Progenitor cell of endocrine pancreas (in vitro differentiated cells): ENCODE results near the gene CHTF18. TPM values are rescaled to one million over a fixed set of nuclear protein-coding genes. Genes with fewer than 3 reads are reported as not detected.

ENCODE experiments used
- DNase-seq: peaks from one replicate; pipeline ENCODE4 v3.0.0; 2021; ENCODE audit warnings: low spot score; ENCODE audit not compliant: unreplicated experiment
- H3K27ac Mint-ChIP-seq: 2 replicates; pipeline ENCODE4 v1.8.0; 2021; ENCODE audit warnings: mild to moderate bottlenecking, moderate library complexity, mixed read lengths
- H3K27me3 Mint-ChIP-seq: 2 replicates; pipeline ENCODE4 v1.8.0; 2021; ENCODE audit warnings: mixed read lengths
- H3K36me3 Mint-ChIP-seq: 2 replicates; pipeline ENCODE4 v1.8.0; 2022; ENCODE audit warnings: mixed read lengths; ENCODE audit not compliant: insufficient read depth
- H3K4me1 Mint-ChIP-seq: 2 replicates; pipeline ENCODE4 v1.8.0; 2021; ENCODE audit warnings: low read depth, mixed read lengths
- H3K4me3 Mint-ChIP-seq: 2 replicates; pipeline ENCODE4 v1.8.0; 2021; ENCODE audit warnings: low read depth, mild to moderate bottlenecking, moderate library complexity, mixed read lengths
- H3K9me3 Mint-ChIP-seq: 2 replicates; pipeline ENCODE4 v1.8.0; 2021; ENCODE audit warnings: low read depth, mixed read lengths
- CTCF ChIP-seq: fragments of 200-600 bp; sonication (generic); IDR thresholded peaks from one replicate; pipeline ENCODE4 v1.5.0; 2021; ENCODE audit warnings: antibody characterized with exemption, mild to moderate bottlenecking; ENCODE audit not compliant: unreplicated experiment
- total RNA-seq: library from RNA; stranded (reverse); gene quantifications from 2 replicates; pipeline ENCODE4 v1.2.1, GENCODE V29; 2021

CHTF18 gene
- total RNA-seq, 1 donor from 2014 or later, result 99.3 TPM

- Mint-ChIP-seq H3K4me1 (no peaks in the 10 kb centered on the region), H3K27ac (no peak overlapping the region), H3K27me3 (no peaks in the 10 kb centered on the region), H3K4me3 (no peak overlapping the region), H3K36me3 (peaks cover 1% of the 10 kb centered on the region), H3K9me3 (peaks cover 8% of the 10 kb centered on the region)
- no peak for DNase-seq
- TF ChIP-seq CTCF, result no peak
These were observed 51.4 kb downstream of the CHTF18 start for GRCh38 chr16:839643-840408.

- peaks cover 1% of the 10 kb centered on the region for H3K36me3 Mint-ChIP-seq
- no peak for DNase-seq
- no peak overlapping the region for H3K27ac Mint-ChIP-seq
- H3K9me3 Mint-ChIP-seq, result peaks cover 8% of the 10 kb centered on the region
- no peaks in the 10 kb centered on the region for H3K27me3 Mint-ChIP-seq
- no peak overlapping the region for H3K4me3 Mint-ChIP-seq
- no peak for TF ChIP-seq CTCF
- no peaks in the 10 kb centered on the region for H3K4me1 Mint-ChIP-seq
These were observed 52.4 kb downstream of the CHTF18 start for GRCh38 chr16:840561-841454.

GRCh38 chr16:841455-842060 lies 53.1 kb downstream of the CHTF18 start:
- Mint-ChIP-seq H3K36me3 (peaks cover 4% of the 10 kb centered on the region), H3K4me1 (no peaks in the 10 kb centered on the region), H3K9me3 (peaks cover 6% of the 10 kb centered on the region), H3K27ac (no peak overlapping the region), H3K4me3 (no peak overlapping the region), H3K27me3 (no peaks in the 10 kb centered on the region)
- DNase-seq, result no peak
- TF ChIP-seq CTCF, result no peak

- no peak overlapping the region for H3K27ac Mint-ChIP-seq
- no peaks in the 10 kb centered on the region for H3K27me3 Mint-ChIP-seq
- peaks cover 4% of the 10 kb centered on the region for H3K36me3 Mint-ChIP-seq
- no peak for DNase-seq
- H3K4me1 Mint-ChIP-seq, result no peaks in the 10 kb centered on the region
- no peak for TF ChIP-seq CTCF
- H3K9me3 Mint-ChIP-seq, result peaks cover 5% of the 10 kb centered on the region
- H3K4me3 Mint-ChIP-seq, result no peak overlapping the region
These were observed 53.6 kb downstream of the CHTF18 start for GRCh38 chr16:842061-842476.
